ENCODE results near the gene CCNY. TPM values are rescaled to one million over a fixed set of nuclear protein-coding genes. Genes with fewer than 3 reads are reported as not detected.
A peak's percentile ranks its signal among the peaks of the same experiment; 100 is the strongest.

Gene CCNY
- polyA plus RNA-seq, 2 of the 4 experiments (the other 2 are of a cell fraction): 28.1 to 55.5 TPM

GRCh38 chr10:35420827-35421552, 84.7 kb downstream of the CCNY start:
- H3K4me2 ChIP-seq: peak overlapping the region; percentile 84
- CTCF ChIA-PET: interaction anchor here (1.9 to 2.2 kb wide), 3 partner anchors 11 to 143 kb away, joined by 5 to 7 read pairs (median 6); no protein-coding TSS in a partner anchor
- H3K4me3 ChIP-seq: peak overlapping the region; percentile 13; the same call in 2 of the 3 replicates
- POLR2A ChIA-PET: interaction anchor here (1.4 kb wide), 1 partner anchor 125 kb away, joined by 3 read pairs; no protein-coding TSS in a partner anchor
- FAIRE-seq (no peak), ATAC-seq (peak; percentile 53 to 61), DNase-seq (ENCODE audit: low read depth in 1 of 2, low spot score in 1 of 2) (peak in 1 of 2 experiments; percentile 39)
- 23% methylated on average over 11 of the region's 11 CpGs for WGBS (ENCODE audit: missing lambda C conversion rate)
- no peak for TF ChIP-seq RFX5 (IDR thresholded peaks at IDR 0.05)
- TF ChIP-seq NFE2L2 (conservative IDR thresholded peaks at IDR 0.05; ENCODE audit: low read length): 0 out of 2 replicates have a peak, but pooled peaks have one; percentile 19
- TF ChIP-seq FOSL2 (IDR thresholded peaks at IDR 0.05): no peak
- no peak for TF ChIP-seq FOSL2 (CRISPR knock-in tag; IDR thresholded peaks at IDR 0.05)
- H3K4me1 ChIP-seq: peaks cover 81% of the 10 kb centered on the region
- no peaks in the 10 kb centered on the region for H3K9me3 ChIP-seq
- peak overlapping the region; percentile 79 to 90 for H3K27ac ChIP-seq

GRCh38 chr10:35421553-35422178, 85.4 kb downstream of the CCNY start:
- peak overlapping the region; percentile 84 for H3K4me2 ChIP-seq
- WGBS (ENCODE audit: missing lambda C conversion rate): 2% methylated on average over 5 of the region's 5 CpGs
- peak; percentile 77 to 86 for DNase-seq (ENCODE audit: low read depth in 1 of 2, low spot score in 1 of 2)
- peak overlapping the region; percentile 13; the same call in 2 of the 3 replicates for H3K4me3 ChIP-seq
- H3K4me1 ChIP-seq: peaks cover 85% of the 10 kb centered on the region
- H3K27ac ChIP-seq: peak overlapping the region; percentile 79 to 90
- ChIA-PET CTCF (interaction anchor here (1.3 to 2.2 kb wide), 5 partner anchors 8 to 142 kb away, joined by 4 to 7 read pairs (median 5); no protein-coding TSS in a partner anchor), POLR2A (interaction anchor here (1.4 kb wide), 1 partner anchor 125 kb away, joined by 3 read pairs; no protein-coding TSS in a partner anchor)
- TF ChIP-seq SREBF2 (IDR thresholded peaks at IDR 0.05) (no peak), RAD21 (conservative IDR thresholded peaks at IDR 0.05 in 1 of 2, IDR thresholded peaks at IDR 0.05 in 1 of 2) (0 out of 5 replicates have a peak, but pooled peaks of 1 of the 2 experiments have one; percentile 15), CEBPB (IDR thresholded peaks at IDR 0.05) (no peak), FOSL2 (IDR thresholded peaks at IDR 0.05) (peak; percentile 41), FOSL2 (CRISPR knock-in tag; IDR thresholded peaks at IDR 0.05) (peak; percentile 84), CBX8 (IDR thresholded peaks at IDR 0.05) (no peak), NFE2L2 (conservative IDR thresholded peaks at IDR 0.05; ENCODE audit: low read length) (no peak), CHD4 (IDR thresholded peaks at IDR 0.05; ENCODE audit: borderline replicate concordance) (no peak), EP300 (IDR thresholded peaks at IDR 0.05) (no peak), REST (IDR thresholded peaks at IDR 0.05) (no peak), ZNF302 (CRISPR knock-in tag; IDR thresholded peaks at IDR 0.05) (no peak), ZFP36 (IDR thresholded peaks at IDR 0.05; ENCODE audit: borderline replicate concordance, partially characterized antibody) (no peak), JUNB (IDR thresholded peaks at IDR 0.05) (peak; percentile 34; the same call in 1 of the 2 replicates), HDAC2 (IDR thresholded peaks at IDR 0.05) (no peak), ESRRA (IDR thresholded peaks at IDR 0.05; ENCODE audit: borderline replicate concordance, low read length) (no peak), MAX (IDR thresholded peaks at IDR 0.05) (no peak; the same call in 1 of the 2 replicates)
- TF ChIP-seq, protein P1, sequence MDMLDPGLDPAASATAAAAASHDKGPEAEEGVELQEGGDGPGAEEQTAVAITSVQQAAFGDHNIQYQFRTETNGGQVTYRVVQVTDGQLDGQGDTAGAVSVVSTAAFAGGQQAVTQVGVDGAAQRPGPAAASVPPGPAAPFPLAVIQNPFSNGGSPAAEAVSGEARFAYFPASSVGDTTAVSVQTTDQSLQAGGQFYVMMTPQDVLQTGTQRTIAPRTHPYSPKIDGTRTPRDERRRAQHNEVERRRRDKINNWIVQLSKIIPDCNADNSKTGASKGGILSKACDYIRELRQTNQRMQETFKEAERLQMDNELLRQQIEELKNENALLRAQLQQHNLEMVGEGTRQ (IDR thresholded peaks at IDR 0.05): no peak
- TF ChIP-seq, protein P2, sequence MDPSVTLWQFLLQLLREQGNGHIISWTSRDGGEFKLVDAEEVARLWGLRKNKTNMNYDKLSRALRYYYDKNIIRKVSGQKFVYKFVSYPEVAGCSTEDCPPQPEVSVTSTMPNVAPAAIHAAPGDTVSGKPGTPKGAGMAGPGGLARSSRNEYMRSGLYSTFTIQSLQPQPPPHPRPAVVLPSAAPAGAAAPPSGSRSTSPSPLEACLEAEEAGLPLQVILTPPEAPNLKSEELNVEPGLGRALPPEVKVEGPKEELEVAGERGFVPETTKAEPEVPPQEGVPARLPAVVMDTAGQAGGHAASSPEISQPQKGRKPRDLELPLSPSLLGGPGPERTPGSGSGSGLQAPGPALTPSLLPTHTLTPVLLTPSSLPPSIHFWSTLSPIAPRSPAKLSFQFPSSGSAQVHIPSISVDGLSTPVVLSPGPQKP (IDR thresholded peaks at IDR 0.05; ENCODE audit: low read depth, low read length): no peak
- peak; percentile 63 for FAIRE-seq
- H3K9me3 ChIP-seq: no peaks in the 10 kb centered on the region
- ATAC-seq: peak; percentile 81 to 90
